ENCODE measurements around the gene FAM237B. TPM values are rescaled to one million over a fixed set of nuclear protein-coding genes. Genes with fewer than 3 reads are reported as not detected.

The FAM237B gene
- total RNA-seq: not detected in 2 replicates

GRCh38 chr7:90320801-90321494, at the start of gene FAM237B:
Gene FAM237B, minus strand, starts transcription at chr7:90321304. Its CDS starts 1,556 bp downstream, at chr7:90319748.

DNA sequence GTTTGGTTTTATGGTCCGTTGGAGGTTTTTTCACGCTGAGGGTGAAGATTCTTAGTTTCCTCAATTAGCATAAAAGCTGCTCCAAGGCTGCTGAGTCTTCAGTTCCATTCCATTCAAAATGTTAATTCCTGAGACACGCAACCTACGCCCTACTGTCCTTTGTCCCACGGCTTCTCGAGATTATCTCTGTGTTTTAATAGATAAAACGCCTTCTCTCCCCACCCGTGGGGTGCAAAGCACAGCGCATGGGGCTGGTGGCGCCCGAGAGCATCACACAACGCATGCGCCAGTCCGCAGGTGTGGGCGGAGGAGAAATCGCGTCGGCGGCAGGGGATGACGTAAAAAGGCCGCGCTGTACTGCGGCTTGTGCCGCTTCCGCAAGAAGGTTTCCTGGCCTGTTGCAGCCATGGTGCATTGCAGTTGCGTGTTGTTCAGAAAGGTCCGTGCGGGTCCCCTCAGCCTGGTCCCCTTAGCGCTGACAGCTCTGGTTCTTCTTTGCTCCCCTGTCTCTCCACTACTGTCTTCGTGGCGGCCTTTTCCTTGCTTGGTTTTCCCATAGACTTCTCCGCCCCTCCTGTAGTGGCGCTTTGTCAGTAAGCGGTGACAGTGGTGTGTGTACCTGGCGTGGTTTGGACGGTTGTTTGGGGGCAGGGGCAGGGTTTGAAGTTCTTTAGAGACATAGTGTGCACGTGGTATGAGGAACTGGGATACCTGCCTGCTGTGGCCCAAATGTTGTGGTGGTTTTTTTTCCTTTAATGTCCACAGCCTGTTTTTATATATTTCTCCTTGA, 25.4 kb upstream of the FAM237B start, which contains the start of gene GTPBP10:
TSS of gene GTPBP10 (plus strand) at position 381 of the 790 bp plus-strand sequence. CDS start at position 407, 26 bp downstream.

Other genes starting within 250 kb of the FAM237B start
- gene STEAP1, start 166.8 kb downstream of the FAM237B start, total RNA-seq: 7.4 and 56.8 TPM in 2 replicates
- gene STEAP2, start 109.6 kb downstream of the FAM237B start, total RNA-seq: 1.8 and 28.6 TPM in 2 replicates
- 3.6 and 5.3 TPM in 2 replicates for gene CFAP69, start 76.1 kb downstream of the FAM237B start, total RNA-seq
- gene GTPBP10, start 25.4 kb upstream of the FAM237B start, total RNA-seq: 15.9 and 17.7 TPM in 2 replicates
- 61.5 and 79.7 TPM in 2 replicates for gene CLDN12, start 82.2 kb upstream of the FAM237B start, total RNA-seq
- not detected in 2 replicates for gene PTTG1IP2, start 148.3 kb upstream of the FAM237B start, total RNA-seq

Data from placental pericyte (primary cell).